ENCODE data around the gene NUP133. TPM values are rescaled to one million over a fixed set of nuclear protein-coding genes. Genes with fewer than 3 reads are reported as not detected.
A peak's percentile ranks its signal among the peaks of the same experiment; 100 is the strongest.

Gene NUP133
- total and polyA plus RNA-seq, 2 experiments from 2014 or later: 29.5 to 65.4 TPM

DNA sequence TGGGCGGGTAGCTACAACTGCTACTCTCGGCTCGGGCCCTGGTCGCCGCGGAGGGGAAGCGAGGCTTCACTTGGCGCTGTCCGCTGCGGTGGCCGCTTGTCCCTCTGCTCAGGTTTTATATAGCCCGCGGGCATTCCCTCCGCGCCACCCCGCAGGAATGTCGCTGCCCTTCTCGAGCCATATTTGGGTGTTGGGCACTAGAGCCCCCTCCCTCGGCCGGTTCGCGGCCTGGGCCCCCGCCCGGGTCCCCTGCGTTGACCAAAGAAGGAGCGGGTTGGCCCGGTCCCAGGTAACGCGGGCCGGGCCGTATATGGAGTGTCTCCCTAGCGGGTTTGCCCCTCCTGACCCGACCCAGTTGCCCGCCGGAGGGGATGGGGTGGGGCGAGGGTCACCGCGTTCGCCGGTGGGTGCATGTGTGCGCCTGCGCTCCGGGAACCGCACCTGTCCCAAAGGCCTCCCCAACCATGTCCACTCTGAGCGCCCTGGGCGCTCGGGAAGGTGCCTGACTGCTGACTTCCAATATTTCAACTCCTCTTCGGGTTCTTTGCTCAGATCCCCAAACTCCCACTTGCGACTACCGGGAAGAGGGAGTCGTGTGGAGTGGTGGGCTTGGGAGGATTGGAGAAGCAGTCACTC is 74.0 kb downstream of the NUP133 start, which contains the start of gene ACTA1 (continued):
- TF ChIP-seq, protein P1, sequence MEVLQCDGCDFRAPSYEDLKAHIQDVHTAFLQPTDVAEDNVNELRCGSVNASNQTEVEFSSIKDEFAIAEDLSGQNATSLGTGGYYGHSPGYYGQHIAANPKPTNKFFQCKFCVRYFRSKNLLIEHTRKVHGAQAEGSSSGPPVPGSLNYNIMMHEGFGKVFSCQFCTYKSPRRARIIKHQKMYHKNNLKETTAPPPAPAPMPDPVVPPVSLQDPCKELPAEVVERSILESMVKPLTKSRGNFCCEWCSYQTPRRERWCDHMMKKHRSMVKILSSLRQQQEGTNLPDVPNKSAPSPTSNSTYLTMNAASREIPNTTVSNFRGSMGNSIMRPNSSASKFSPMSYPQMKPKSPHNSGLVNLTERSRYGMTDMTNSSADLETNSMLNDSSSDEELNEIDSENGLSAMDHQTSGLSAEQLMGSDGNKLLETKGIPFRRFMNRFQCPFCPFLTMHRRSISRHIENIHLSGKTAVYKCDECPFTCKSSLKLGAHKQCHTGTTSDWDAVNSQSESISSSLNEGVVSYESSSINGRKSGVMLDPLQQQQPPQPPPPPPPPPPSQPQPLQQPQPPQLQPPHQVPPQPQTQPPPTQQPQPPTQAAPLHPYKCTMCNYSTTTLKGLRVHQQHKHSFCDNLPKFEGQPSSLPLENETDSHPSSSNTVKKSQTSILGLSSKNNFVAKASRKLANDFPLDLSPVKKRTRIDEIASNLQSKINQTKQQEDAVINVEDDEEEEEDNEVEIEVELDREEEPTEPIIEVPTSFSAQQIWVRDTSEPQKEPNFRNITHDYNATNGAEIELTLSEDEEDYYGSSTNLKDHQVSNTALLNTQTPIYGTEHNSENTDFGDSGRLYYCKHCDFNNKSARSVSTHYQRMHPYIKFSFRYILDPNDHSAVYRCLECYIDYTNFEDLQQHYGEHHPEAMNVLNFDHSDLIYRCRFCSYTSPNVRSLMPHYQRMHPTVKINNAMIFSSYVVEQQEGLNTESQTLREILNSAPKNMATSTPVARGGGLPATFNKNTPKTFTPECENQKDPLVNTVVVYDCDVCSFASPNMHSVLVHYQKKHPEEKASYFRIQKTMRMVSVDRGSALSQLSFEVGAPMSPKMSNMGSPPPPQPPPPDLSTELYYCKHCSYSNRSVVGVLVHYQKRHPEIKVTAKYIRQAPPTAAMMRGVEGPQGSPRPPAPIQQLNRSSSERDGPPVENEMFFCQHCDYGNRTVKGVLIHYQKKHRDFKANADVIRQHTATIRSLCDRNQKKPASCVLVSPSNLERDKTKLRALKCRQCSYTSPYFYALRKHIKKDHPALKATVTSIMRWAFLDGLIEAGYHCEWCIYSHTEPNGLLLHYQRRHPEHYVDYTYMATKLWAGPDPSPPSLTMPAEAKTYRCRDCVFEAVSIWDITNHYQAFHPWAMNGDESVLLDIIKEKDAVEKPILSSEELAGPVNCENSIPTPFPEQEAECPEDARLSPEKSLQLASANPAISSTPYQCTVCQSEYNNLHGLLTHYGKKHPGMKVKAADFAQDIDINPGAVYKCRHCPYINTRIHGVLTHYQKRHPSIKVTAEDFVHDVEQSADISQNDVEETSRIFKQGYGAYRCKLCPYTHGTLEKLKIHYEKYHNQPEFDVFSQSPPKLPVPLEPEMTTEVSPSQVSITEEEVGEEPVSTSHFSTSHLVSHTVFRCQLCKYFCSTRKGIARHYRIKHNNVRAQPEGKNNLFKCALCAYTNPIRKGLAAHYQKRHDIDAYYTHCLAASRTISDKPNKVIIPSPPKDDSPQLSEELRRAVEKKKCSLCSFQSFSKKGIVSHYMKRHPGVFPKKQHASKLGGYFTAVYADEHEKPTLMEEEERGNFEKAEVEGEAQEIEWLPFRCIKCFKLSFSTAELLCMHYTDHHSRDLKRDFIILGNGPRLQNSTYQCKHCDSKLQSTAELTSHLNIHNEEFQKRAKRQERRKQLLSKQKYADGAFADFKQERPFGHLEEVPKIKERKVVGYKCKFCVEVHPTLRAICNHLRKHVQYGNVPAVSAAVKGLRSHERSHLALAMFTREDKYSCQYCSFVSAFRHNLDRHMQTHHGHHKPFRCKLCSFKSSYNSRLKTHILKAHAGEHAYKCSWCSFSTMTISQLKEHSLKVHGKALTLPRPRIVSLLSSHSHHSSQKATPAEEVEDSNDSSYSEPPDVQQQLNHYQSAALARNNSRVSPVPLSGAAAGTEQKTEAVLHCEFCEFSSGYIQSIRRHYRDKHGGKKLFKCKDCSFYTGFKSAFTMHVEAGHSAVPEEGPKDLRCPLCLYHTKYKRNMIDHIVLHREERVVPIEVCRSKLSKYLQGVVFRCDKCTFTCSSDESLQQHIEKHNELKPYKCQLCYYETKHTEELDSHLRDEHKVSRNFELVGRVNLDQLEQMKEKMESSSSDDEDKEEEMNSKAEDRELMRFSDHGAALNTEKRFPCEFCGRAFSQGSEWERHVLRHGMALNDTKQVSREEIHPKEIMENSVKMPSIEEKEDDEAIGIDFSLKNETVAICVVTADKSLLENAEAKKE (CRISPR knock-in tag; IDR thresholded peaks at IDR 0.05): no peak
- 0 out of 2 replicates have a peak, but pooled peaks have one; percentile 22 for TF ChIP-seq CREB1 (CRISPR knock-in tag; IDR thresholded peaks at IDR 0.05; ENCODE audit: low read depth)

DNA sequence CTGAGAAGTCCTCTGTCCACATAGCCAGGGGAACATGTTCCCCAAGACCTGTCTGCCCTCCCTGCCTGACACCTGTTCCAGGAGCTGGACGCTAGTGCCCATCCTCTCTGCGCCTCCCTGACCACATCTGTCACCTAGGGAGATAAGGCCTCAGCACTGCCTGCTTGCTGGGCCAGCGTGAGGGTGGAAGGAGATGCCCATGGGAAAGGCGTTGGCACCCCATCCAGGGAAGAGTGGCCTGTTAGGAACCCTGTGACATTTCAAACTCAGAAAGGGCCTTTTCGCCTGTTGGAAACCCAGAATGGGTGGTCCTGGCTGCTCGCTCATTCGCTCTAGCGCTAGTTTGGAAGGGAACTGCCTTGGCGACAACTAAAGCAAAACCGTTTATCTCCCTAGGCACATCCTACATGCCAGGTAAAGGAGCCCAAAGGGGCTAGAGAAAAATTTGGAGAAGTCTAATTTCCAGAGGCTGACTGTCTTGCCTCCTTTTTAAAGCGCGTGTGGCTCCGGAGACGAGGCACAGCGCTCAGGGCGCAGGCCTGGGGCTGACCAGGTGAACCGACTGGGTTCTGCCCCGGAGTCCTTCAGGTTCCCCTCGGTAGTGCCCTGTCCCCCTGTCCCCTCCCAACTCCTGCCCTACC is 74.7 kb downstream of the NUP133 start:
- Mint-ChIP-seq H3K4me3 (peak overlapping the region; percentile 82), H3K27ac (no peak overlapping the region), H3K4me1 (peaks cover 22% of the 10 kb centered on the region), H3K36me3 (ENCODE audit: low read depth) (peaks cover 4% of the 10 kb centered on the region; the same call in 1 of the 3 replicates), H3K27me3 (ENCODE audit: insufficient read depth, low read depth, poor library complexity) (peaks cover 69% of the 10 kb centered on the region), H3K9me3 (peaks cover 4% of the 10 kb centered on the region; the same call in 1 of the 3 replicates)
- Histone ChIP-seq H3K27ac (ENCODE audit: low read depth) (no peak overlapping the region), H3K36me3 (ENCODE audit: insufficient read depth) (no peaks in the 10 kb centered on the region), H3K4me3 (peak overlapping the region; percentile 87), H3K9me2 (ENCODE audit: insufficient read depth) (no peaks in the 10 kb centered on the region), H3K79me2 (replicated peaks; ENCODE audit: insufficient read depth) (no peaks in the 10 kb centered on the region), H3K27me3 (ENCODE audit: insufficient read depth) (peaks cover 81% of the 10 kb centered on the region), H2AFZ (peak overlapping the region; percentile 94), H3K4me1 (ENCODE audit: insufficient read depth) (peaks cover 14% of the 10 kb centered on the region; the same call in 1 of the 2 replicates), H3K4me2 (peak overlapping the region; percentile 96), H4K20me1 (replicated peaks; ENCODE audit: insufficient read depth) (no peaks in the 10 kb centered on the region; the same call in 1 of the 2 replicates), H3F3A (replicated peaks; ENCODE audit: low read depth) (peaks cover 9% of the 10 kb centered on the region; the same call in 1 of the 2 replicates)
- DNase-seq (ENCODE audit: low spot score) (no peak), ATAC-seq (no peak)
- TF ChIP-seq EZH2 (IDR thresholded peaks at IDR 0.05; ENCODE audit: low read depth, unreplicated experiment): peak; percentile 63
- no peak for TF ChIP-seq ZNF114 (CRISPR knock-in tag; IDR thresholded peaks at IDR 0.05)
- peak; percentile 14 for TF ChIP-seq EZH2phosphoT487 (IDR thresholded peaks at IDR 0.05; ENCODE audit: unreplicated experiment)
